ENCODE results near the gene ANKRD1.

The ANKRD1 gene

GRCh38 chr10:90920986-90921666 lies at the start of gene ANKRD1:
TSS of gene ANKRD1 (minus strand) at chr10:90921087. CDS start at chr10:90921027, 60 bp downstream.
- TF ChIP-seq POLR2A (IDR thresholded peaks at IDR 0.05; ENCODE audit: low read depth, low read length), result no peak
- FAIRE-seq (peak; percentile 100), DNase-seq (ENCODE audit: insufficient read length, low spot score) (peak; percentile 59)

- TF ChIP-seq POLR2A (IDR thresholded peaks at IDR 0.05; ENCODE audit: low read depth, low read length), result no peak
- peak; percentile 87 for FAIRE-seq
- DNase-seq (ENCODE audit: insufficient read length, low spot score), result peak; percentile 20
Measured at GRCh38 chr10:90969947-90970673, 49.2 kb upstream of the ANKRD1 start.

GRCh38 chr10:90969121-90969534 lies 48.2 kb upstream of the ANKRD1 start:
- FAIRE-seq (no peak), DNase-seq (ENCODE audit: insufficient read length, low spot score) (no peak)
- no peak for TF ChIP-seq POLR2A (IDR thresholded peaks at IDR 0.05; ENCODE audit: low read depth, low read length)

GRCh38 chr10:90968328-90969081 lies 47.6 kb upstream of the ANKRD1 start:
- FAIRE-seq, result peak; percentile 96
- no peak for TF ChIP-seq POLR2A (IDR thresholded peaks at IDR 0.05; ENCODE audit: low read depth, low read length)
- DNase-seq (ENCODE audit: insufficient read length, low spot score), result peak; percentile 75

DNA sequence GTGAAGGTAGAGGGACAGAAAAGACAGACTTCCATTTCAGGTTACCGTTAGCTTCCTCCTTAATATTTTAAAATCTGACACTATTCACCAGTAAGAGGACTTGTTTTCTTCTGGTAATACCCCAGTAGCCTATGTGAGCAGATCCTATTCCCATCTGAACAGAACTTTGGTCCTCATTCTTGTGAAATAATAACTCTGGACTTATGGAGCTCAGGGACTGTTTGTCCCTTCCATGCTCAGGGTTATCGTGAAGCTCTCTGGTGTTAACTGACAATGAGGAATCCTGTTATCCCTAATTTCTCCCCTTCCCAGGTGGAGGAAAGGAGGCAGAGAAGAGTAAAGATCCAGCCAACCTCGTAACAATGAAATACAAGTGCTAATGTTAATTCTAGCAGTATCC lies 47.0 kb upstream of the ANKRD1 start:
- TF ChIP-seq POLR2A (IDR thresholded peaks at IDR 0.05; ENCODE audit: low read depth, low read length), result no peak
- DNase-seq (ENCODE audit: insufficient read length, low spot score), result no peak
- FAIRE-seq, result no peak

GRCh38 chr10:90966146-90966545 lies 45.3 kb upstream of the ANKRD1 start:
- DNase-seq (ENCODE audit: insufficient read length, low spot score), result no peak
- FAIRE-seq, result no peak
- TF ChIP-seq POLR2A (IDR thresholded peaks at IDR 0.05; ENCODE audit: low read depth, low read length), result no peak

DNA sequence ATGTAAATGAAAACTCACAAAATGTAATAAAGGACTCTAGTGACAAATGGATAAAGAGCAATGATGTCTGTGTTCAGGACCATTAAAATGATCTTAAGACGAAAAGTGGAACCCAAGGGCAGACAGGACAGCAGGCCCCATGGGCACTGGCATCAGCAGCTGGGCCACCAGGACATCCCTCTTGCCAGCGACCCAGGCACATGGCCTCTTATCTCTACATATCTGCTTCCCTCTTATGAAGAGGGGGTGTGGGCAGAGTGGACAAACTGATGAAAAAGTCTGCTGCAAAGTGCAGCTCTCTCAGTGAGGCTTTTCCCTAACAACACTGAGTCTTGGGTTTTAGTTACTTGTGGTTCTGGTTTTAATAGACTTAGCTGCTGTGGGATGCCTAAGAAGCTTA lies 44.8 kb upstream of the ANKRD1 start:
- TF ChIP-seq POLR2A (IDR thresholded peaks at IDR 0.05; ENCODE audit: low read depth, low read length), result no peak
- FAIRE-seq, result no peak
- no peak for DNase-seq (ENCODE audit: insufficient read length, low spot score)

- FAIRE-seq, result no peak
- no peak for TF ChIP-seq POLR2A (IDR thresholded peaks at IDR 0.05; ENCODE audit: low read depth, low read length)
- DNase-seq (ENCODE audit: insufficient read length, low spot score), result no peak
Measured at GRCh38 chr10:90964781-90965465, 44.0 kb upstream of the ANKRD1 start.

DNA sequence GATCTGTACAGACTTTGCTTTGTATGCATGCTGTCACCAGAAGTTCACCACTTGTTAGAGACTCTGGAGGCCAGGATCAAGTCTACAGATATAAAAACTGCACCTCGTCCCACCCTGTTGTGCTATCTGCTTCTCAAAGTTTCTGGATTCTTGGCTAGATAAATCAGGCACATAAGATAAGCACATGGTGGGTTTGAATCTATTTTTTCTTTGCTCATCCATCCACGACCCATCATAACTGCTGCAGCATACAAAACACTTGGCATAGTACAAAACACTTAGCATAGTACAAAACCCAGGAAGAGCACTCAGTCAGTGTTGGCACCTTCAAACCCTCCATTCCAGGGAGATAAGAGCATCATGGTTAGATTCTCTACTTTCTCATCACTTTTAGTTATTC lies 42.4 kb upstream of the ANKRD1 start:
- DNase-seq (ENCODE audit: insufficient read length, low spot score) (no peak), FAIRE-seq (no peak)
- TF ChIP-seq POLR2A (IDR thresholded peaks at IDR 0.05; ENCODE audit: low read depth, low read length), result no peak

- DNase-seq (ENCODE audit: insufficient read length, low spot score) (peak; percentile 50), FAIRE-seq (peak; percentile 95)
- TF ChIP-seq POLR2A (IDR thresholded peaks at IDR 0.05; ENCODE audit: low read depth, low read length), result no peak
Measured at GRCh38 chr10:90960355-90960814, 39.5 kb upstream of the ANKRD1 start.

GRCh38 chr10:90959826-90960225 lies 38.9 kb upstream of the ANKRD1 start:
- FAIRE-seq (no peak), DNase-seq (ENCODE audit: insufficient read length, low spot score) (no peak)
- no peak for TF ChIP-seq POLR2A (IDR thresholded peaks at IDR 0.05; ENCODE audit: low read depth, low read length)

- FAIRE-seq (no peak), DNase-seq (ENCODE audit: insufficient read length, low spot score) (no peak)
- TF ChIP-seq POLR2A (IDR thresholded peaks at IDR 0.05; ENCODE audit: low read depth, low read length), result no peak
Measured at GRCh38 chr10:90958781-90959180, 37.9 kb upstream of the ANKRD1 start.

DNA sequence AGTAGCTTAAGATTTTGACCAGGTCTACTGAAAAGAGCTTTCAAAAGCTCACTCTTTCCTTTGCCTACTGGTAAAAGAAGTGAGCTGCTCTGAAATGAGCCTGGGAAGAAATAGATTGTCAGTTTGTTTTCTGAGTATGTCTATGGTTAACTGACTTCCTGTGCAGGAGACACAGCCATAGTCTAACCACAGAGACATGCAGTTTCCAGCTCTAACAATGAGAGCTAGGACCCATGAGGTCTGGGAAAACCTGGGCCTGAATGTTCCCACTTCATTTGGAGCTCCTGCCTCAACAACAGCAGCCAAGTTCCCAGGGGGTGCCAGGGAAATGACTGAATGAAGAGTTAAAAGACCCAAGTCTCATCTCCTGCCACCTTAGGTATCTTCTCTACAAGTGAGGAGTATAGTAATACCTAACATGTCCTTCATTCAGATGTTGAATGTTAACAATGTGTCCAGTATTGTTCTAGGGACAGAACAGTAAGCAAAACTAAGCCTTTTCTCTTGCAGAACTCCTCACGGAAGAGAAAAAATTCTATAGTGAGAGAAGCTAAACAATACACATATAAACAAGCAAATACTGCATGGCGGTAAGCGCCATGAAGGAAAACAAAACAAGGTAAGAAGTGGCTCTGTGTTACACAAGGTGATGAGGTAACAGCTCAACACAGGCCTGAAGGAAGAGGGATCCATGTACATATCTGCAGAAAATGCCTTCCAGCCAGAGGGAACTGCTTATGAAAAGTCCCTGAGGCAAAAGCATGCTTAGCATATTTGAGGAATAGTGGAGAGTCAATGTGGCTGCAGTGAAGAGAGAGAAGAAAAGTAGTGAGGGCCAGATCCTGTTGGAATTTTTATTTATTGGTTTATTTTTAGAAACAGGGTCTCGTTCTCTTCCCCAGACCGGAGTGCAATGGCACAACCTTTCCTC lies 26.4 kb upstream of the ANKRD1 start:
- DNase-seq (ENCODE audit: insufficient read length, low spot score) (no peak), FAIRE-seq (peak; percentile 66)
- no peak for TF ChIP-seq POLR2A (IDR thresholded peaks at IDR 0.05; ENCODE audit: low read depth, low read length)
